NOMO-1 treated with dmso at 0.1 percent for 144 hours (cell line): Measurements from ENCODE around the gene MMP28.

Experiments
- DNase-seq: peaks from one replicate; lab custom pipeline; 2025; ENCODE audit not compliant: unreplicated experiment; lab: John Stamatoyannopoulos, UW

Gene MMP28

GRCh38 chr17:35726953-35727460 is 68.4 kb downstream of the MMP28 start:
- DNase-seq, result no peak

- no peak for DNase-seq
Observed at GRCh38 chr17:35726127-35726952, 69.1 kb downstream of the MMP28 start.

- no peak for DNase-seq
Observed at GRCh38 chr17:35725802-35726126, 69.7 kb downstream of the MMP28 start.

GRCh38 chr17:35725058-35725457 is 70.4 kb downstream of the MMP28 start:
- DNase-seq, result no peak

- DNase-seq, result no peak
Observed at GRCh38 chr17:35723735-35724134, 71.7 kb downstream of the MMP28 start.

GRCh38 chr17:35717475-35717874 is 78.0 kb downstream of the MMP28 start:
- DNase-seq, result no peak

- DNase-seq, result no peak
Observed at GRCh38 chr17:35716897-35717465, 78.5 kb downstream of the MMP28 start.

- no peak for DNase-seq
Observed at GRCh38 chr17:35716173-35716572, 79.3 kb downstream of the MMP28 start.
